IMR-90 (cell line): Measurements from ENCODE around the gene TRAF4. TPM values are rescaled to one million over a fixed set of nuclear protein-coding genes. Genes with fewer than 3 reads are reported as not detected.
"Not testable (repeated sequence)": the region's sequence is repeated elsewhere in the genome, so short reads cannot be mapped to it uniquely, and the experiment has no call there.

ENCODE experiments used
- ATAC-seq: fragments of 200-7000 bp; cut with Tn5 transposase; 2 replicates; pipeline ENCODE4 v1.9.1; 2020; ENCODE audit warnings: low read depth, mild to moderate bottlenecking, moderate library complexity
- BruUV-seq: library from RNA; stranded (reverse); fragments of 400-500 nt; replicated peaks from 2 replicates; lab custom pipeline; 2021; lab: Mats Ljungman, UMichigan
- CTCF ChIA-PET: fragments of 300-600 bp; formaldehyde crosslinking; extraction: SDS; loops from one replicate; lab custom pipeline; 2021; ENCODE audit warnings: antibody characterized with exemption; lab: Yijun Ruan, JAX
- POLR2A ChIA-PET: fragments of 300-600 bp; sonication (Branson Sonifier 250); formaldehyde crosslinking; loops from one replicate; lab custom pipeline; 2022; ENCODE audit warnings: antibody characterized with exemption; ENCODE audit not compliant: unreplicated experiment; lab: Charles Lee
- DNase-seq: peaks from one replicate; pipeline ENCODE4 v3.0.0; 2013
- H2AFZ ChIP-seq: replicated peaks from 2 replicates; pipeline ENCODE3; 2013; ENCODE audit warnings: low read length, mild to moderate bottlenecking; ENCODE audit not compliant: poor library complexity
- H2AK5ac ChIP-seq: 2 replicates; pipeline ENCODE4 v1.6.1; 2013; ENCODE audit warnings: low read depth, low read length, inconsistent platforms
- H2AK9ac ChIP-seq: replicated peaks from 2 replicates; pipeline ENCODE3; 2013; ENCODE audit warnings: mild to moderate bottlenecking, low read depth, low read length, moderate library complexity; ENCODE audit not compliant: poor library complexity
- H2BK120ac ChIP-seq: 2 replicates; pipeline ENCODE4 v1.6.1; 2013; ENCODE audit warnings: low read depth, low read length, inconsistent platforms
- H2BK15ac ChIP-seq: 3 replicates; pipeline ENCODE4 v1.6.1; 2013; ENCODE audit warnings: low read depth, low read length, inconsistent platforms
- H2BK20ac ChIP-seq: 2 replicates; pipeline ENCODE4 v1.6.1; 2013; ENCODE audit warnings: low read depth, mild to moderate bottlenecking, inconsistent platforms, low read length, moderate library complexity
- H2BK5ac ChIP-seq: 2 replicates; pipeline ENCODE4 v1.6.1; 2013; ENCODE audit warnings: mild to moderate bottlenecking, low read depth, low read length, inconsistent platforms; ENCODE audit not compliant: poor library complexity, severe bottlenecking
- H3K14ac ChIP-seq: replicated peaks from 2 replicates; pipeline ENCODE4 v1.6.1; 2013; ENCODE audit warnings: low read depth, low read length, inconsistent platforms
- H3K18ac ChIP-seq: 2 replicates; pipeline ENCODE4 v1.6.1; 2013; ENCODE audit warnings: low read depth, low read length, control low read depth
- H3K23ac ChIP-seq: 2 replicates; pipeline ENCODE4 v1.6.1; 2013; ENCODE audit warnings: low read depth, low read length, inconsistent platforms
- H3K27ac ChIP-seq: 2 replicates; pipeline ENCODE4 v1.5.1; 2013; ENCODE audit warnings: mild to moderate bottlenecking, control low read depth, low read length; ENCODE audit not compliant: insufficient read depth
- H3K27me3 ChIP-seq: 2 replicates; pipeline ENCODE4 v1.6.1; 2013; ENCODE audit warnings: low read length; ENCODE audit not compliant: control insufficient read depth, insufficient read depth
- H3K36me3 ChIP-seq: 2 replicates; pipeline ENCODE4 v1.6.1; 2013; ENCODE audit warnings: low read length, mixed read lengths; ENCODE audit not compliant: control insufficient read depth, insufficient read depth
- H3K4ac ChIP-seq: 2 replicates; pipeline ENCODE4 v1.6.1; 2013; ENCODE audit warnings: low read depth, low read length, inconsistent platforms
- H3K4me1 ChIP-seq: 2 replicates; pipeline ENCODE4 v1.6.1; 2013; ENCODE audit warnings: low read length, mixed read lengths; ENCODE audit not compliant: control insufficient read depth, insufficient read depth
- H3K4me2 ChIP-seq: 2 replicates; pipeline ENCODE4 v1.6.1; 2013; ENCODE audit warnings: low read depth, mild to moderate bottlenecking, control low read depth, low read length, moderate library complexity
- H3K4me3 ChIP-seq: 2 replicates; pipeline ENCODE4 v1.5.1; 2013; ENCODE audit warnings: low read depth, mild to moderate bottlenecking, control low read depth, low read length, moderate library complexity; ENCODE audit not compliant: insufficient read depth
- H3K56ac ChIP-seq: 2 replicates; pipeline ENCODE4 v1.6.1; 2013; ENCODE audit warnings: low read length, inconsistent platforms; ENCODE audit not compliant: insufficient read depth; ENCODE audit errors: extremely low read depth
- H3K79me1 ChIP-seq, 2 experiments: 2 replicates each; pipeline ENCODE4 v1.6.1; 2013; ENCODE audit warnings: low read length in 2 of 2, inconsistent platforms in 1 of 2, low read depth in 1 of 2
- H3K9ac ChIP-seq: 2 replicates; pipeline ENCODE4 v1.6.1; 2013; ENCODE audit warnings: low read depth, low read length, control low read depth
- H3K9me1 ChIP-seq: 2 replicates; pipeline ENCODE4 v1.6.1; 2013; ENCODE audit warnings: low read length, inconsistent platforms; ENCODE audit not compliant: insufficient read depth
- H3K9me3 ChIP-seq: 2 replicates; pipeline ENCODE4 v1.6.1; 2013; ENCODE audit warnings: low read length; ENCODE audit not compliant: control insufficient read depth, insufficient read depth
- H4K20me1 ChIP-seq: 2 replicates; pipeline ENCODE4 v1.6.1; 2013; ENCODE audit warnings: low read length, inconsistent platforms; ENCODE audit not compliant: insufficient read depth
- H4K5ac ChIP-seq: 2 replicates; pipeline ENCODE4 v1.6.1; 2013; ENCODE audit warnings: mild to moderate bottlenecking, low read depth, low read length, control low read depth
- H4K8ac ChIP-seq, 2 experiments: 2 replicates each; pipeline ENCODE4 v1.6.1; 2013; ENCODE audit warnings: low read depth in 2 of 2, low read length in 2 of 2, control low read depth in 1 of 2, inconsistent platforms in 1 of 2
- H4K91ac ChIP-seq: 2 replicates; pipeline ENCODE4 v1.6.1; 2013; ENCODE audit warnings: low read depth, low read length, inconsistent platforms; ENCODE audit not compliant: insufficient read depth
- WGBS, 2 experiments: methylation state at CpG; one replicate each; pipeline versions ENCODE4 v1.1.5 to v1.1.7; 2013; ENCODE audit warnings: missing lambda C conversion rate in 2 of 2; ENCODE audit not compliant: insufficient read length in 1 of 2; ENCODE audit errors: extremely low coverage in 2 of 2; 5-methylcytosine and 5-hydroxymethylcytosine counted together
- dilution Hi-C: fragments of 300-500 bp; cut with HindIII; formaldehyde crosslinking; loops from one replicate; pipeline ENCODE4 v1.14.3; 2018; ENCODE audit warnings: low sequenced_read_pairs; ENCODE audit not compliant: unreplicated experiment
- in situ Hi-C: fragments of 300-500 bp; cut with MboI; formaldehyde crosslinking; loops from 3 replicates; pipeline ENCODE4 v1.14.3; 2019; ENCODE audit warnings: low sequenced_read_pairs, inconsistent platforms, mixed read lengths
- intact Hi-C: fragments of 100-400 bp; cut with micrococcal nuclease; formaldehyde crosslinking; loops from 2 replicates; pipeline ENCODE4 v1.10.0; 2022
- polyA plus RNA-seq, 3 experiments: library from polyadenylated mRNA; depleted of rRNA; stranded (reverse); fragments of >200 nt; gene quantifications; 2 replicates each; pipeline ENCODE4 v1.2.3, GENCODE V29; 2012; ENCODE audit warnings: low replicate concordance in 1 of 3
- total RNA-seq: library from RNA; depleted of rRNA; stranded (reverse); fragments of >200 nt; gene quantifications from 2 replicates; pipeline ENCODE4 v1.2.3, GENCODE V29; 2012

The TRAF4 gene
- total and polyA plus RNA-seq, 2 of the 4 experiments (the other 2 are of a cell fraction): 36.9 to 63.2 TPM

DNA sequence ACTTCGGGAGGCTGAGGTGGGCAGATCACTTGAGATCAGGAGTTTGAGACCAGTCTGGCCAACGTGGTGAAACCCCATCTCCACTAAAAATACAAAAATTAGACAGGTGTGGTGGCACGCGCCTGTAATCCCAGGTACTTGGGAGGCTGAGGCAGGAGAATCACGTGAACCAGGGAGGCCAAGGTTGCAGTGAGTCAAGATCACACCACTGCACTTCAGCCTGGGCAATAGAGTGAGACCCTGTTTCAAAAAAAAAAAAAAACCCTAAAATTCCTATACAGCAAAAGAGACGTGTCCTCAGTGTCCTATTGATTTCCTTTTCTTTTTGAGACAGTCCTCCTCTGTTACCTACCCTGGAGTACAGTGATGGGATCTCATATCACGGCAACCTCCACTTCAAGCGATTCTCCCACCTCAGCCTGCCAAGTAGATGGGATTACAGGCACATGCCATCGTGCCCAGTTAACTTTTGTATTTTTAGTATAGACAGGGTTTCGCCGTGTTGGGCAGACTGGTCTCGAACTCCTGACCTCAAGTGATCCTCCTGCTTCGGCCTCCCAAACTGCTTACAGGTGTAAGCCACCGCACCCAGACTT, 51.1 kb downstream of the TRAF4 start:
- H3K9me3 ChIP-seq, H2BK15ac ChIP-seq, BruUV-seq, H2BK120ac ChIP-seq, H2AK5ac ChIP-seq, DNase-seq, H4K5ac ChIP-seq, H2AFZ ChIP-seq, H3K14ac ChIP-seq, H3K27ac ChIP-seq, H3K27me3 ChIP-seq, H2BK5ac ChIP-seq, H3K9ac ChIP-seq, POLR2A ChIA-PET, H3K56ac ChIP-seq, H3K4me3 ChIP-seq, H3K36me3 ChIP-seq, H3K18ac ChIP-seq, H3K4me1 ChIP-seq, ATAC-seq, H4K8ac ChIP-seq, H3K9me1 ChIP-seq, H3K4ac ChIP-seq, H3K4me2 ChIP-seq, intact Hi-C loops, H4K91ac ChIP-seq, CTCF ChIA-PET, dilution Hi-C loops, H2AK9ac ChIP-seq, H2BK20ac ChIP-seq, H3K23ac ChIP-seq, in situ Hi-C loops: not testable (repeated sequence)
- Histone ChIP-seq H3K79me1 (peaks cover 20 to 71% of the 10 kb centered on the region in 2 experiments), H4K20me1 (peaks cover 54% of the 10 kb centered on the region)
- 100% methylated on average over 3 of the region's 14 CpGs; no CpG with 5 or more reads in 1 of the 2 experiments for WGBS, 2 experiments
